Activated T-helper 1 cell treated with anti-CD3 and anti-CD28 coated beads, Interleukin-2, amount 50 U/mL, for 16 hours (primary cell): Measurements from ENCODE around the gene SUPT5H.

ENCODE experiments used
- DNase-seq, 2 donors: peaks; one replicate each; pipeline ENCODE4 v3.0.0-alpha.2; 2020; ENCODE audit warnings: low read depth in 1 of 2, low spot score in 1 of 2

Gene SUPT5H

DNA sequence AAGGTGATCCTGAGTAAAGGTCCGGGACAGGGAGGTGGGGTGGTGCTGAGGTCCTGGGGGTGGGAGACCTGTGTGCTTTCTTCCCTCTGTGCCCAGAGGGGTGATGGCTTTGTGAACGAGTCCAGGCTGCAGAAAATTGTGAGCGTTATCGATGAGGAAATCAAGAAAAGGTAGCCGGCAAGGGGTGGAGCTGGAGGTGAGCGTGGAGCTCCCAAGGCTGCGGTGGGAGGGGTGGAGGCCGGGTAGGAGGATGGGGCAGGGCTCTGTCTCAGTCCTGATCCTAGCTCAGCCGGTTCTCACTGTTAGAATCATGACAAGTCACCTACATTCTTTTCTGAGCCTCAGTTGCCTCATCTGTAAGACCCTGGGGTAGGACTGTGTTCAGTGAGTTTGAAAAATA lies 73.6 kb downstream of the SUPT5H start:
- no peak for DNase-seq

DNA sequence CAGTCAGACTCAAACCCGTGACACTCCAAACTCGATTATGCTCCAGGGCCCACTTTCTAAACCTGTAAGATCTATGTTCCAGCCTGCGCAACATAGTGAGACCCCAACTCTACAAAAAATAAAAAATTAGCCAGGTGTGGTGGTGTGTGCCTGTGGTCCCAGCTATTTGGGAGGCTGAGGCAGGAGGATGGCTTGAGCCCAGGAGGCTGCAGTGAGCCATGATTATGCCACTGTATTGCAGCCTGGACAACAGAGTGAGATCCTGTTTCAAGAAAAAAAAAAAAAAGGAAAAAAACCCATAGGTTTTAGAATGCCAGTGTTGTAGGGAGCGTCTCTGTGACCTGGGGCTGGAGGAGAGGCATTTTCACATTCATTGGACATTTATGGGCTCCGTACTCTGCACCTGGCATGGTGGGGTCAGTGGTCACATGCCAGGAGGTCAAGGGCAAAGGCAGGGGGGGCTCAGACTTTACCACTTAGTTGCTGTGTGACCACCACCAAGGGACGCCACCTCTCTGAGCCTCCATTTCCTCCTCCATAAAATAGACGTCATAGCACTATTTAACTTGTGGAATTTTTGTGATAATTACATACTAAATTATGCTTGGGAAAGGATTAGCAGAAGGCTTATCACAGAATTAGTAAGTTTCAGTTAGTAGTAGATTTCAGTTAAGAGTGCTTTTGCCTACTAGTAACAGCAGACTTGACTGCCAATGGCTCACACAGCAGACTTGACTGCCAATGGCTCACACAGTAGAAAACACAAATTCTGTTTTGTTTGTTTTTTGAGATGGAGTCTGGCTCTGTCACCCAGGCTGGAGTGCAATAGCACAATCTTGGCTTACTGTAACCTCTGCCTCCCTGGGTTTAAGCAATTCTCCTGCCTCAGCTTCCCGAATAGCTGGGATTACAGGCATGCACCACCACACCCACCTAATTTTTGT lies 75.4 kb downstream of the SUPT5H start:
- no peak for DNase-seq

DNA sequence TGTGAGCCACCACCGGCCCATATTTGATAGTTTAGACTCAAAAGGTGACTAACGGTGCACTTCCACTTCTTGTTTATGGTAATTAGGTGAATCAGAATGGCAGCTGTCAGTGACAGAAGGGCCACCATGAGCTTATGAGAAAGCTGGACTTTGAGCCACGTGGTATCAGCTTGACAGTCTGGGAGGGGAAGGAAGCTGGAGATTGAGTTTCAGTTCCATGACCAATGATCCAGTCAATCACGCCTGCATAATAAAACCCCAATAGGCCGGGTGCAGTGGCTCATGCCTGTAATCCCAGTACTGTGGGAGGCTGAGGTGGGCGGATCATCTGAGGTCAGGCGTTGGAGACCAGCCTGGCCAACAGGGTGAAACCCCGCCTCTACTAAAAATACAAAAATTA lies 79.1 kb downstream of the SUPT5H start:
- DNase-seq, result no peak

DNA sequence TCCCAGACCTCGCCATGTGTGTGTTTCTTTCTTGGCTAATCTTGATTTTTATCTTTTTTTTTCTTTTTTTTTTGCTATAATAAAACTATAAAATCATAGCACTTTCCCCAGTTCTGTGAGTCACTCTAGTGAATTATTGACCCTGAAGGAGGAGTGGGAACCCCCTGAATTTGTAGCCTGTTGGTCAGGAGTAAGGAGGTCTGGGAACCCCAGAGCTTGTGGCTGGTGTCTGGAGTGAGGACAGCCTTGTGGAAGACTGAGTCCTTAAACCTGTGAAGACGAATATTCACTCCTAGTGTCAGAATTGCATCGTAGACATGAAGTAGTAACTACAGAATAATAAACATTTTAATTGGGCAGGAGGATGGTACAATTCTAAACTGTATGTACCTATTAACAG lies 79.8 kb downstream of the SUPT5H start:
- DNase-seq, result no peak
